HCT116 (cell line): Measurements from ENCODE around the gene LZTS3. TPM values are rescaled to one million over a fixed set of nuclear protein-coding genes. Genes with fewer than 3 reads are reported as not detected.

ENCODE experiments used
- ATAC-seq: fragments of 200-7000 bp; cut with Tn5 transposase; 2 replicates; pipeline ENCODE4 v1.9.1; 2020; ENCODE audit warnings: mild to moderate bottlenecking, moderate library complexity
- BruUV-seq: library from RNA; stranded (reverse); fragments of 400-500 nt; replicated peaks from 2 replicates; lab custom pipeline; 2021; lab: Mats Ljungman, UMichigan
- CTCF ChIA-PET: fragments of 300-600 bp; sonication (Branson Sonifier 250); formaldehyde crosslinking; loops from one replicate; lab custom pipeline; 2021; ENCODE audit warnings: antibody characterized with exemption; lab: Charles Lee
- POLR2A ChIA-PET: fragments of 300-600, 350-600 bp; sonication (Branson Sonifier 250); formaldehyde crosslinking; loops from one replicate; lab custom pipeline; 2021; ENCODE audit warnings: antibody characterized with exemption; lab: Charles Lee
- RAD21 ChIA-PET, 2 experiments: fragments of 300-600 bp; sonication (Branson Sonifier 250); formaldehyde crosslinking; loops; one replicate each; lab custom pipeline; 2023; ENCODE audit warnings: low total read pairs in 2 of 2; ENCODE audit not compliant: uncharacterized antibody in 2 of 2, unreplicated experiment in 2 of 2, low non-redundant PET in 1 of 2; lab: Charles Lee
- DNase-seq: peaks from one replicate; pipeline ENCODE4 v3.0.0-alpha.2; 2010; ENCODE audit warnings: low read depth, low spot score
- H2AFZ ChIP-seq: fragments of 200-600 bp; shearing (Covaris generic), sonication (generic); 2 replicates; pipeline ENCODE4 v1.6.1; 2017; ENCODE audit warnings: low read depth, mixed run types, mixed read lengths, antibody characterized with exemption, low read length; ENCODE audit not compliant: poor library complexity, severe bottlenecking
- H3K27ac ChIP-seq: 2 replicates; pipeline ENCODE4 v1.5.1; 2012; ENCODE audit warnings: low read depth, low read length
- H3K27me3 ChIP-seq: fragments of 200-600 bp; sonication (generic); 2 replicates; pipeline ENCODE4 v1.6.1; 2016; ENCODE audit warnings: mixed run types, low read length, mixed read lengths; ENCODE audit not compliant: insufficient read depth
- H3K36me3 ChIP-seq, 2 experiments: fragments of 200-500 bp in 1 of 2; fragments of 200-600 bp in 1 of 2; sonication (Bioruptor generic) in 1 of 2; sonication (generic) in 1 of 2; 2 replicates each; pipeline versions ENCODE4 v1.5.1 to v1.6.1; 2014 to 2016; ENCODE audit warnings: low read length in 2 of 2, inconsistent platforms in 1 of 2, mixed read lengths in 1 of 2, mixed run types in 1 of 2; ENCODE audit not compliant: insufficient read depth in 2 of 2, control insufficient read depth in 1 of 2
- H3K4me1 ChIP-seq, 2 experiments: fragments of 200-600 bp in 1 of 2; sonication (generic) in 1 of 2; 2 replicates each; pipeline versions ENCODE4 v1.5.1 to v1.6.1; 2012 to 2017; ENCODE audit warnings: low read length in 2 of 2, inconsistent platforms in 1 of 2, mild to moderate bottlenecking in 1 of 2, mixed read lengths in 1 of 2, mixed run types in 1 of 2, moderate library complexity in 1 of 2; ENCODE audit not compliant: insufficient read depth in 2 of 2, control insufficient read depth in 1 of 2
- H3K4me2 ChIP-seq: fragments of 200-600 bp; sonication (generic); 2 replicates; pipeline ENCODE4 v1.6.1; 2017; ENCODE audit warnings: mixed run types, low read length, mixed read lengths
- H3K4me3 ChIP-seq, 2 experiments: fragments of 200-600 bp in 1 of 2; sonication (generic) in 1 of 2; replicated peaks in 1 of 2; 2 replicates each; pipeline ENCODE4 v1.5.1; 2011 to 2016; ENCODE audit warnings: low read length in 2 of 2, control low read depth in 1 of 2, low read depth in 1 of 2, mild to moderate bottlenecking in 1 of 2, mixed read lengths in 1 of 2, mixed run types in 1 of 2
- H3K79me2 ChIP-seq: fragments of 200-600 bp; sonication (generic); 2 replicates; pipeline ENCODE4 v1.6.1; 2017; ENCODE audit warnings: mild to moderate bottlenecking, mixed run types, low read length, moderate library complexity, mixed read lengths; ENCODE audit not compliant: insufficient read depth
- H3K9ac ChIP-seq: fragments of 200-600 bp; sonication (generic); 2 replicates; pipeline ENCODE4 v1.6.1; 2016; ENCODE audit warnings: low read length, mixed read lengths
- H3K9me2 ChIP-seq: fragments of 200-600 bp; sonication (generic), shearing (Covaris generic); 2 replicates; pipeline ENCODE4 v1.6.1; 2017; ENCODE audit warnings: mixed run types, mild to moderate bottlenecking, moderate library complexity; ENCODE audit not compliant: insufficient read depth
- H3K9me3 ChIP-seq, 2 experiments: fragments of 200-500 bp in 1 of 2; fragments of 200-600 bp in 1 of 2; sonication (Bioruptor generic) in 1 of 2; sonication (generic) in 1 of 2; 2 replicates each; pipeline ENCODE4 v1.6.1; 2014 to 2017; ENCODE audit warnings: low read length in 2 of 2, mixed read lengths in 2 of 2, inconsistent platforms in 1 of 2, low read depth in 1 of 2, mild to moderate bottlenecking in 1 of 2, mixed run types in 1 of 2, moderate library complexity in 1 of 2; ENCODE audit not compliant: control insufficient read depth in 1 of 2, insufficient read depth in 1 of 2
- H4K20me1 ChIP-seq: fragments of 200-600 bp; sonication (generic), shearing (Covaris generic); 2 replicates; pipeline ENCODE4 v1.6.1; 2017; ENCODE audit warnings: mixed run types, mild to moderate bottlenecking, moderate library complexity; ENCODE audit not compliant: insufficient read depth
- CEBPB ChIP-seq: IDR thresholded peaks from 2 replicates; pipeline ENCODE4 v1.6.1; 2012; ENCODE audit warnings: low read depth
- EGR1 ChIP-seq: IDR thresholded peaks from 2 replicates; pipeline ENCODE4 v1.6.1; 2012; ENCODE audit warnings: low read depth
- ELF1 ChIP-seq: IDR thresholded peaks from 2 replicates; pipeline ENCODE4 v1.6.1; 2012; ENCODE audit warnings: low read depth, borderline replicate concordance
- EZH2 ChIP-seq: fragments of 200-600 bp; sonication (generic); IDR thresholded peaks from 2 replicates; pipeline ENCODE4 v1.6.1; 2017; ENCODE audit warnings: antibody characterized with exemption, mixed run types
- EZH2phosphoT487 ChIP-seq: fragments of 200-600 bp; IDR thresholded peaks from 2 replicates; pipeline ENCODE4 v1.6.1; 2018; ENCODE audit warnings: antibody characterized with exemption, borderline replicate concordance
- FOSL1 ChIP-seq: IDR thresholded peaks from 2 replicates; pipeline ENCODE4 v1.6.1; 2012; ENCODE audit warnings: low read depth
- JUND ChIP-seq: IDR thresholded peaks from 2 replicates; pipeline ENCODE4 v1.6.1; 2012
- POLR2A ChIP-seq: IDR thresholded peaks from 2 replicates; pipeline ENCODE4 v1.7.0; 2011; ENCODE audit warnings: borderline replicate concordance; ENCODE audit not compliant: insufficient read depth, insufficient read length; ENCODE audit errors: extremely low read depth
- POLR2AphosphoS5 ChIP-seq: IDR thresholded peaks from 2 replicates; pipeline ENCODE4 v1.6.1; 2011; ENCODE audit warnings: mild to moderate bottlenecking, low read depth, low read length, moderate library complexity
- RAD21 ChIP-seq: IDR thresholded peaks from 2 replicates; pipeline ENCODE4 v1.6.1; 2012; ENCODE audit warnings: low read depth, mild to moderate bottlenecking
- SIN3A ChIP-seq: IDR thresholded peaks from 2 replicates; pipeline ENCODE4 v1.6.1; 2012; ENCODE audit warnings: low read depth
- SP1 ChIP-seq: IDR thresholded peaks from 2 replicates; pipeline ENCODE4 v1.6.1; 2012; ENCODE audit warnings: low read depth
- SRF ChIP-seq: IDR thresholded peaks from 2 replicates; pipeline ENCODE4 v1.6.1; 2012; ENCODE audit warnings: low read depth
- TCF7L2 ChIP-seq: IDR thresholded peaks from 2 replicates; pipeline ENCODE4 v1.7.0; 2011; ENCODE audit warnings: borderline replicate concordance, inconsistent platforms; ENCODE audit not compliant: insufficient read depth, insufficient read length; ENCODE audit errors: extremely low read depth
- YY1 ChIP-seq: IDR thresholded peaks from 2 replicates; pipeline ENCODE4 v1.6.1; 2011; ENCODE audit warnings: low read length, low read depth, moderate library complexity, mild to moderate bottlenecking; ENCODE audit not compliant: insufficient replicate concordance; ENCODE audit errors: extremely low read depth
- ZFX ChIP-seq: fragments of 450-650 bp; IDR thresholded peaks from 2 replicates; pipeline ENCODE4 v1.6.1; 2017
- ZNF274 ChIP-seq: fragments of 200-500 bp; sonication (Bioruptor generic); IDR thresholded peaks from 2 replicates; pipeline ENCODE4 v1.6.1; 2014; ENCODE audit warnings: mild to moderate bottlenecking, low read depth, low read length, inconsistent platforms
- intact Hi-C: fragments of 100-400 bp; cut with micrococcal nuclease; formaldehyde crosslinking; loops from 2 replicates; pipeline ENCODE4 v1.10.0; 2022
- total RNA-seq: library from RNA; stranded (reverse); gene quantifications from one replicate; pipeline ENCODE4 v1.2.1, GENCODE V29; 2021; ENCODE audit not compliant: unreplicated experiment
- TF ChIP-seq, protein P1 (sequence below): IDR thresholded peaks from 2 replicates; pipeline ENCODE4 v1.6.1; 2012
- TF ChIP-seq, protein P2 (sequence below), 3 experiments: fragments of 200-600 bp in 1 of 3; sonication (generic) in 1 of 3; IDR thresholded peaks in 2 of 3; conservative IDR thresholded peaks in 1 of 3; 2 replicates each; pipeline ENCODE4 v1.5.1; 2012 to 2017; ENCODE audit warnings: low read depth in 2 of 3, low read length in 2 of 3, antibody characterized with exemption in 1 of 3, borderline replicate concordance in 1 of 3, control low read depth in 1 of 3, mild to moderate bottlenecking in 1 of 3, mixed read lengths in 1 of 3, mixed run types in 1 of 3, moderate library complexity in 1 of 3; ENCODE audit not compliant: insufficient read depth in 1 of 3
- TF ChIP-seq, protein P3 (sequence below): IDR thresholded peaks from 2 replicates; pipeline ENCODE4 v1.6.1; 2012

Gene LZTS3
- total RNA-seq, 1 experiment from 2014 or later = 5.2 TPM

DNA sequence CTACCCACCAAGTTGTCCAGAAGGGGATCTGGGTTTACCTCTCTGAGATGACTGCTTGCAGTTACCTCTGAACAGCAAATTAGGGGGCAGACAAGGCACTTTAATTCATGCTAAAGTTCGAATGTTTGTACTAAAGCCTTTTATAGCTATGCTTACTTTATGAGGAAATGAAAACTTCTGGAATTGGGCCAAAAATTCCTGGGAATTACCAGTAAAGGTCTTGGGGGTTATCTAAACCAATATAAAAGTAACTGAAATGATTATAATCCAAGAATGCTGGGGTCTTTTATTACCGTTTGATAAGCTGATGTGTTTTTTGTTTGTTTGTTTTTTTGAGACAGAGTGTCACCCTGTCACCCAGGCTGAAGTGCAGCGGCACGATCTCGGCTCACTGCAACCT, 7.9 kb upstream of the LZTS3 start:
- RAD21 ChIA-PET = no interaction called here
- BruUV-seq = no TSS peak
- no peak for ATAC-seq

DNA sequence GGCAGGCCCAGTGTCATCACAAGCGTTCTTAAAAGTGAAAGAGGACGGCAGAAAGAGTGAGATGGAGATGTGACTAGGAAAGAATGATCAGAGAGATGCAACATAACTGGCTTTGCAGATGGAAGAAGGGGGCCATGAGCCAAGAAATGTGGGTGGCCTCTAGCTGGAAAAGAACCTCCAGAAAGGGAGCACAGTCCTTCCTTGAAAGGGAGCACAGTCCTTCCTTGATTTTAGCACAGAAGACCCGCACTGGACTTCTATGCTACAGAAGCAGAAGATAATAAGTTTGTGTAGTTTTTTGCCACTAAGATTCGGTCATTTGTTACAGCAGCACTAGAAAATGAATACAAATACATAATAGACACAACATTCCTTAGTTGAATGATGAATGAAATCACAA, 7.0 kb upstream of the LZTS3 start:
- H3K9me2 ChIP-seq = no peaks in the 10 kb centered on the region
- H4K20me1 ChIP-seq = no peaks in the 10 kb centered on the region
- no peak for ATAC-seq
- no peaks in the 10 kb centered on the region for H3K36me3 ChIP-seq
- H2AFZ ChIP-seq = no peak overlapping the region
- RAD21 ChIA-PET = no interaction called here
- H3K79me2 ChIP-seq = no peaks in the 10 kb centered on the region
- intact Hi-C loops = no loop called here
- H3K4me3 ChIP-seq = no peak overlapping the region
- no peak overlapping the region for H3K9ac ChIP-seq
- no peaks in the 10 kb centered on the region for H3K9me3 ChIP-seq
- H3K4me1 ChIP-seq = 0 out of 4 replicates have a peak, but pooled peaks cover 0 to under 1% of the 10 kb centered on the region in 2 experiments
- POLR2A ChIA-PET = no interaction called here
- no peaks in the 10 kb centered on the region for H3K27me3 ChIP-seq
- no peak for DNase-seq
- no peak overlapping the region for H3K4me2 ChIP-seq
- CTCF ChIA-PET = no interaction called here
- no TSS peak for BruUV-seq
- H3K27ac ChIP-seq = no peak overlapping the region
- no peak for TF ChIP-seq TCF7L2
- no peak for TF ChIP-seq EGR1
- no peak for TF ChIP-seq ZFX
- no peak for TF ChIP-seq POLR2A
- no peak for TF ChIP-seq SIN3A
- no peak for TF ChIP-seq EZH2phosphoT487
- no peak for TF ChIP-seq ZNF274
- TF ChIP-seq SP1 = no peak
- TF ChIP-seq, protein P1, sequence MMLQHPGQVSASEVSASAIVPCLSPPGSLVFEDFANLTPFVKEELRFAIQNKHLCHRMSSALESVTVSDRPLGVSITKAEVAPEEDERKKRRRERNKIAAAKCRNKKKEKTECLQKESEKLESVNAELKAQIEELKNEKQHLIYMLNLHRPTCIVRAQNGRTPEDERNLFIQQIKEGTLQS = no peak
- TF ChIP-seq FOSL1 = no peak
- no peak for TF ChIP-seq SRF
- no peak for TF ChIP-seq YY1
- TF ChIP-seq, protein P2, sequence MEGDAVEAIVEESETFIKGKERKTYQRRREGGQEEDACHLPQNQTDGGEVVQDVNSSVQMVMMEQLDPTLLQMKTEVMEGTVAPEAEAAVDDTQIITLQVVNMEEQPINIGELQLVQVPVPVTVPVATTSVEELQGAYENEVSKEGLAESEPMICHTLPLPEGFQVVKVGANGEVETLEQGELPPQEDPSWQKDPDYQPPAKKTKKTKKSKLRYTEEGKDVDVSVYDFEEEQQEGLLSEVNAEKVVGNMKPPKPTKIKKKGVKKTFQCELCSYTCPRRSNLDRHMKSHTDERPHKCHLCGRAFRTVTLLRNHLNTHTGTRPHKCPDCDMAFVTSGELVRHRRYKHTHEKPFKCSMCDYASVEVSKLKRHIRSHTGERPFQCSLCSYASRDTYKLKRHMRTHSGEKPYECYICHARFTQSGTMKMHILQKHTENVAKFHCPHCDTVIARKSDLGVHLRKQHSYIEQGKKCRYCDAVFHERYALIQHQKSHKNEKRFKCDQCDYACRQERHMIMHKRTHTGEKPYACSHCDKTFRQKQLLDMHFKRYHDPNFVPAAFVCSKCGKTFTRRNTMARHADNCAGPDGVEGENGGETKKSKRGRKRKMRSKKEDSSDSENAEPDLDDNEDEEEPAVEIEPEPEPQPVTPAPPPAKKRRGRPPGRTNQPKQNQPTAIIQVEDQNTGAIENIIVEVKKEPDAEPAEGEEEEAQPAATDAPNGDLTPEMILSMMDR (IDR thresholded peaks at IDR 0.05 in 2 of 3, conservative IDR thresholded peaks at IDR 0.05 in 1 of 3; ENCODE audit: borderline replicate concordance in 1 of 3, insufficient read depth in 1 of 3, low read depth in 2 of 3, low read length in 2 of 3) = no peak
- TF ChIP-seq JUND = no peak
- TF ChIP-seq CEBPB = no peak
- no peak for TF ChIP-seq POLR2AphosphoS5
- TF ChIP-seq ELF1 = no peak
- TF ChIP-seq EZH2 = no peak
- TF ChIP-seq RAD21 = no peak

More for the DNA sequence above, 7.9 kb upstream of the LZTS3 start:
- intact Hi-C loops = no loop called here
- no peaks in the 10 kb centered on the region for H3K9me3 ChIP-seq
- H3K36me3 ChIP-seq = no peaks in the 10 kb centered on the region
- ChIA-PET CTCF (no interaction called here), POLR2A (no interaction called here)
- no peaks in the 10 kb centered on the region for H3K27me3 ChIP-seq
- TF ChIP-seq POLR2AphosphoS5 (no peak), FOSL1 (no peak), TCF7L2 (no peak), RAD21 (no peak), EZH2 (no peak), ELF1 (no peak), ZNF274 (no peak)
- TF ChIP-seq, protein P3, sequence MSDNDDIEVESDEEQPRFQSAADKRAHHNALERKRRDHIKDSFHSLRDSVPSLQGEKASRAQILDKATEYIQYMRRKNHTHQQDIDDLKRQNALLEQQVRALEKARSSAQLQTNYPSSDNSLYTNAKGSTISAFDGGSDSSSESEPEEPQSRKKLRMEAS = no peak
- H3K9me2 ChIP-seq = no peaks in the 10 kb centered on the region
- H3K4me3 ChIP-seq = no peak overlapping the region
- H3K27ac ChIP-seq = no peak overlapping the region
- no peaks in the 10 kb centered on the region for H3K79me2 ChIP-seq
- DNase-seq = no peak
- no peak overlapping the region for H2AFZ ChIP-seq
- no peak overlapping the region for H3K4me2 ChIP-seq
- no peak overlapping the region for H3K9ac ChIP-seq
- no peaks in the 10 kb centered on the region for H3K4me1 ChIP-seq
- no peaks in the 10 kb centered on the region for H4K20me1 ChIP-seq
